K562 (cell line): ENCODE measurements around the gene TP53TG5. TPM values are rescaled to one million over a fixed set of nuclear protein-coding genes. Genes with fewer than 3 reads are reported as not detected.
A peak's percentile ranks its signal among the peaks of the same experiment; 100 is the strongest.

Source experiments
- BCL6 ChIP-seq: fragments of 250-450 bp; sonication (Bioruptor Pico); IDR thresholded peaks from 2 replicates; pipeline ENCODE4 v1.4.0; 2020
- CEBPG ChIP-seq, 3 experiments: fragments of 200-800 bp in 1 of 3; sonication (Bioruptor generic) in 1 of 3; sonication (generic) in 1 of 3; formaldehyde crosslinking in 1 of 3; IDR thresholded peaks in 2 of 3; conservative IDR thresholded peaks in 1 of 3; 2 replicates each; pipeline versions ENCODE4 v1.6.1 to v1.8.0; 2016 to 2022; ENCODE audit warnings: missing compliant biosample characterization in 2 of 3, missing genetic modification characterization in 2 of 3, mild to moderate bottlenecking in 1 of 3, missing genetic modification reagents in 1 of 3
- CHD1 ChIP-seq: fragments of 200-600 bp; sonication (generic); IDR thresholded peaks from one replicate; pipeline ENCODE4 v1.6.1; 2012; ENCODE audit warnings: mild to moderate bottlenecking, moderate library complexity, low read length, inconsistent platforms
- CREB3 ChIP-seq: fragments of 450-650 bp; conservative IDR thresholded peaks from 2 replicates; pipeline ENCODE4 v1.6.1; 2016; ENCODE audit warnings: missing genetic modification characterization, low read depth, mild to moderate bottlenecking, missing compliant biosample characterization, moderate library complexity
- DIDO1 ChIP-seq: fragments of 450-650 bp; IDR thresholded peaks from 2 replicates; pipeline ENCODE4 v1.6.1; 2016; ENCODE audit warnings: low read depth, missing biosample characterization, missing genetic modification characterization
- KAT7 ChIP-seq: sonication (generic); formaldehyde crosslinking; IDR thresholded peaks from 2 replicates; pipeline ENCODE4 v1.8.0; 2022; ENCODE audit warnings: missing genetic modification reagents, mild to moderate bottlenecking, borderline replicate concordance
- NR2F6 ChIP-seq: fragments of 450-650 bp; formaldehyde crosslinking; IDR thresholded peaks from 2 replicates; pipeline ENCODE4 v1.4.0; 2020; ENCODE audit warnings: mild to moderate bottlenecking
- NUFIP1 ChIP-seq: fragments of 450-650 bp; IDR thresholded peaks from 2 replicates; pipeline ENCODE4 v1.6.1; 2018; ENCODE audit not compliant: partially characterized antibody
- PRMT5 ChIP-seq: sonication (generic); formaldehyde crosslinking; IDR thresholded peaks from 2 replicates; pipeline ENCODE4 v1.5.0; 2020; ENCODE audit warnings: missing genetic modification reagents
- TAF1 ChIP-seq: IDR thresholded peaks from 2 replicates; pipeline ENCODE4 v1.6.1; 2011; ENCODE audit warnings: mild to moderate bottlenecking, low read length, moderate library complexity; ENCODE audit not compliant: insufficient read depth, control insufficient read depth, severe bottlenecking; ENCODE audit errors: extremely low read depth
- TEAD1 ChIP-seq, 2 experiments: fragments of 450-650 bp in 1 of 2; sonication (generic) in 1 of 2; formaldehyde crosslinking; IDR thresholded peaks; 2 replicates each; pipeline versions ENCODE4 v1.4.0 to v1.8.0; 2020 to 2022; ENCODE audit warnings: mild to moderate bottlenecking in 2 of 2, missing genetic modification reagents in 1 of 2
- ZC3H8 ChIP-seq: fragments of 450-650 bp; IDR thresholded peaks from 2 replicates; pipeline ENCODE4 v1.6.1; 2017
- ZEB2 ChIP-seq: fragments of 450-650 bp; IDR thresholded peaks from 2 replicates; pipeline ENCODE4 v1.6.1; 2016
- ZNF23 ChIP-seq: fragments of 250-450 bp; sonication (Bioruptor Pico); IDR thresholded peaks from 2 replicates; pipeline ENCODE4 v1.4.0; 2020; ENCODE audit warnings: mild to moderate bottlenecking
- ZNF76 ChIP-seq: fragments of 250-450 bp; sonication (Bioruptor Pico); IDR thresholded peaks from 2 replicates; pipeline ENCODE4 v1.4.0; 2020; ENCODE audit warnings: mild to moderate bottlenecking, moderate library complexity, borderline replicate concordance
- polyA plus RNA-seq, 8 experiments: library from polyadenylated mRNA; depleted of rRNA in 4 of 8; stranded (reverse) in 5 of 8; unstranded in 3 of 8; fragments of >200 nt; fragmentation: Nextera tagmentation in 2 of 8; fragmentation: Illumina TruSeq in 1 of 8; extraction: Ambion mirVana in 2 of 8; extraction: Trizol in 1 of 8; gene quantifications; 2 replicates each; pipeline versions ENCODE4 v1.2.1 to v1.2.3, GENCODE V29; 2011 to 2014; ENCODE audit warnings: inconsistent platforms in 1 of 8, missing spikeins in 1 of 8
- total RNA-seq, 7 experiments: library from RNA; depleted of rRNA in 6 of 7; stranded (reverse); fragments of >200 nt in 6 of 7; fragmentation: Illumina TruSeq in 2 of 7; extraction: Trizol in 2 of 7; gene quantifications; 2 replicates each; pipeline versions ENCODE4 v1.2.1 to v1.2.3, GENCODE V29; 2011 to 2021; ENCODE audit warnings: low replicate concordance in 1 of 7
- TF ChIP-seq, protein P1 (sequence below), 2 experiments: fragments of 450-650 bp in 1 of 2; IDR thresholded peaks; 2 replicates each; pipeline ENCODE4 v1.6.1; 2011 to 2017; ENCODE audit warnings: low read depth in 2 of 2, antibody characterized with exemption in 1 of 2, borderline replicate concordance in 1 of 2, low read length in 1 of 2, mild to moderate bottlenecking in 1 of 2, mixed read lengths in 1 of 2; ENCODE audit not compliant: control insufficient read depth in 1 of 2
- TF ChIP-seq, protein P2 (sequence below): sonication (generic); formaldehyde crosslinking; IDR thresholded peaks from 2 replicates; pipeline ENCODE4 v1.8.0; 2022; ENCODE audit warnings: missing genetic modification reagents, mild to moderate bottlenecking, borderline replicate concordance
- TF ChIP-seq, protein P3 (sequence below): fragments of 200-400 bp; formaldehyde crosslinking; IDR thresholded peaks from 2 replicates; pipeline ENCODE4 v1.6.1; 2017; ENCODE audit warnings: mild to moderate bottlenecking, low read depth, low read length, moderate library complexity

The TP53TG5 gene
- total and polyA plus RNA-seq, 9 of the 15 experiments (the other 6 are each of a cell fraction or from before 2014, with no cell fraction given) = 0.04 to 0.05 (median 0.04) TPM; not detected in 6

DNA sequence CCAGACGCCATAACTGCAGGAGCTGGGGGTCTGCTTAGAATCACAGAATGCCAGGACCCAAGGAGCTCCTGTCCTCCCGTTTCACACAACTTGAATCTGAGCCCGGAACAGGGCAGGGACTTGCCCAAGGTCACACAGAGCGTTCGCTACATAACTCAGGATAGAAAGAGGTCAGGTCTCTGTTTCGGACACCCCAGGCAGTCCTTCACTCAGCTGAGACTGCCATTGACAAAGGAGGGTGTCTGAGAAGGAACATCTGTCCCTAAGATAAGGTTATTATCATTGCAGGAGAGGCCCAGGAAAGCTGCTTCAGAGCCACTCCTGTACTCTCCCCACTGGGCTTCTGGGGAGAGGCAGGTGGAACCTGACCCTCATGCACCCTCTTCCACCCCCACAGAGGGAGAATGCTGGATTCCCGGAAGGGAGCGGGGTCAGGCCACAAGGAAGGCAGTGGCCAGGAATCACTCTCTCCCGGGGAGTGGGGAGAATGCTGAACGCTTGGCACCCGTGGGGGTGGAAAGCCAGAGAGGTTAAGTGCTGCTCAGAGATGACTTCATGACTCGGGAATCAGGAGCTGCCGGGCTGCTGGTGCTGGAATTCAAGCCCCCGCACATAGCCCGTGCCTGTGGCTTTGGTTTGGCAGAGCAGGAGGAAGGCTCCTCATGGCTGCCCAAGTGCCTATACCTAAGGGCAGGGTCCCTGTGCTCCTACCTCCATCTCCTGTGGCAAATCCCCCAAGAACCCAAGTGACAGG is 40.6 kb downstream of the TP53TG5 start (continued):
- TF ChIP-seq, protein P1, sequence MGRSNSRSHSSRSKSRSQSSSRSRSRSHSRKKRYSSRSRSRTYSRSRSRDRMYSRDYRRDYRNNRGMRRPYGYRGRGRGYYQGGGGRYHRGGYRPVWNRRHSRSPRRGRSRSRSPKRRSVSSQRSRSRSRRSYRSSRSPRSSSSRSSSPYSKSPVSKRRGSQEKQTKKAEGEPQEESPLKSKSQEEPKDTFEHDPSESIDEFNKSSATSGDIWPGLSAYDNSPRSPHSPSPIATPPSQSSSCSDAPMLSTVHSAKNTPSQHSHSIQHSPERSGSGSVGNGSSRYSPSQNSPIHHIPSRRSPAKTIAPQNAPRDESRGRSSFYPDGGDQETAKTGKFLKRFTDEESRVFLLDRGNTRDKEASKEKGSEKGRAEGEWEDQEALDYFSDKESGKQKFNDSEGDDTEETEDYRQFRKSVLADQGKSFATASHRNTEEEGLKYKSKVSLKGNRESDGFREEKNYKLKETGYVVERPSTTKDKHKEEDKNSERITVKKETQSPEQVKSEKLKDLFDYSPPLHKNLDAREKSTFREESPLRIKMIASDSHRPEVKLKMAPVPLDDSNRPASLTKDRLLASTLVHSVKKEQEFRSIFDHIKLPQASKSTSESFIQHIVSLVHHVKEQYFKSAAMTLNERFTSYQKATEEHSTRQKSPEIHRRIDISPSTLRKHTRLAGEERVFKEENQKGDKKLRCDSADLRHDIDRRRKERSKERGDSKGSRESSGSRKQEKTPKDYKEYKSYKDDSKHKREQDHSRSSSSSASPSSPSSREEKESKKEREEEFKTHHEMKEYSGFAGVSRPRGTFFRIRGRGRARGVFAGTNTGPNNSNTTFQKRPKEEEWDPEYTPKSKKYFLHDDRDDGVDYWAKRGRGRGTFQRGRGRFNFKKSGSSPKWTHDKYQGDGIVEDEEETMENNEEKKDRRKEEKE (IDR thresholded peaks at IDR 0.05; ENCODE audit: borderline replicate concordance in 1 of 2, control insufficient read depth in 1 of 2, low read depth in 2 of 2, low read length in 1 of 2) = no peak
- TF ChIP-seq NR2F6 (CRISPR knock-in tag) = no peak
- no peak for TF ChIP-seq TAF1
- TF ChIP-seq CREB3 (tag) = no peak
- no peak for TF ChIP-seq TEAD1 (CRISPR knock-in tag; IDR thresholded peaks at IDR 0.05)
- TF ChIP-seq BCL6 (CRISPR knock-in tag) = no peak
- TF ChIP-seq DIDO1 (tag) = no peak
- TF ChIP-seq, protein P2, sequence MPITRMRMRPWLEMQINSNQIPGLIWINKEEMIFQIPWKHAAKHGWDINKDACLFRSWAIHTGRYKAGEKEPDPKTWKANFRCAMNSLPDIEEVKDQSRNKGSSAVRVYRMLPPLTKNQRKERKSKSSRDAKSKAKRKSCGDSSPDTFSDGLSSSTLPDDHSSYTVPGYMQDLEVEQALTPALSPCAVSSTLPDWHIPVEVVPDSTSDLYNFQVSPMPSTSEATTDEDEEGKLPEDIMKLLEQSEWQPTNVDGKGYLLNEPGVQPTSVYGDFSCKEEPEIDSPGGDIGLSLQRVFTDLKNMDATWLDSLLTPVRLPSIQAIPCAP = no peak
- TF ChIP-seq, protein P3, sequence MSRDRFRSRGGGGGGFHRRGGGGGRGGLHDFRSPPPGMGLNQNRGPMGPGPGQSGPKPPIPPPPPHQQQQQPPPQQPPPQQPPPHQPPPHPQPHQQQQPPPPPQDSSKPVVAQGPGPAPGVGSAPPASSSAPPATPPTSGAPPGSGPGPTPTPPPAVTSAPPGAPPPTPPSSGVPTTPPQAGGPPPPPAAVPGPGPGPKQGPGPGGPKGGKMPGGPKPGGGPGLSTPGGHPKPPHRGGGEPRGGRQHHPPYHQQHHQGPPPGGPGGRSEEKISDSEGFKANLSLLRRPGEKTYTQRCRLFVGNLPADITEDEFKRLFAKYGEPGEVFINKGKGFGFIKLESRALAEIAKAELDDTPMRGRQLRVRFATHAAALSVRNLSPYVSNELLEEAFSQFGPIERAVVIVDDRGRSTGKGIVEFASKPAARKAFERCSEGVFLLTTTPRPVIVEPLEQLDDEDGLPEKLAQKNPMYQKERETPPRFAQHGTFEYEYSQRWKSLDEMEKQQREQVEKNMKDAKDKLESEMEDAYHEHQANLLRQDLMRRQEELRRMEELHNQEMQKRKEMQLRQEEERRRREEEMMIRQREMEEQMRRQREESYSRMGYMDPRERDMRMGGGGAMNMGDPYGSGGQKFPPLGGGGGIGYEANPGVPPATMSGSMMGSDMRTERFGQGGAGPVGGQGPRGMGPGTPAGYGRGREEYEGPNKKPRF = no peak
- no peak for TF ChIP-seq ZNF76 (CRISPR knock-in tag)
- TF ChIP-seq ZC3H8 = no peak
- TF ChIP-seq PRMT5 (CRISPR knock-in tag) = no peak
- TF ChIP-seq CHD1 = no peak
- no peak for TF ChIP-seq NUFIP1
- TF ChIP-seq KAT7 = no peak
- no peak for TF ChIP-seq CEBPG (CRISPR knock-in tag; IDR thresholded peaks at IDR 0.05)
- no peak for TF ChIP-seq CEBPG (tag; conservative IDR thresholded peaks at IDR 0.05 in 1 of 2, IDR thresholded peaks at IDR 0.05 in 1 of 2)
- TF ChIP-seq ZEB2 = peak; percentile 61; the same call in 1 of the 2 replicates
- TF ChIP-seq ZNF23 (CRISPR knock-in tag) = no peak
